Sigmoid colon (tissue), 4 donors: ENCODE results near the gene TMEM141.

Source experiments
- EP300 ChIP-seq, 4 donors: sonication (generic); formaldehyde crosslinking; IDR thresholded peaks; one replicate each; pipeline ENCODE4 v1.6.1; 2017; ENCODE audit warnings: antibody characterized with exemption in 4 of 4
- POLR2AphosphoS5 ChIP-seq, 4 donors: sonication (generic); formaldehyde crosslinking; IDR thresholded peaks; one replicate each; pipeline ENCODE4 v1.6.1; 2017; ENCODE audit warnings: antibody characterized with exemption in 4 of 4
- TF ChIP-seq, protein P1 (sequence below), 4 experiments: fragments of 450-650 bp in 3 of 4; fragments of 200-600 bp in 1 of 4; IDR thresholded peaks; one replicate each; pipeline ENCODE4 v1.5.1; 2016 to 2019; ENCODE audit warnings: antibody characterized with exemption in 4 of 4, mild to moderate bottlenecking in 3 of 4, moderate library complexity in 2 of 4

DNA sequence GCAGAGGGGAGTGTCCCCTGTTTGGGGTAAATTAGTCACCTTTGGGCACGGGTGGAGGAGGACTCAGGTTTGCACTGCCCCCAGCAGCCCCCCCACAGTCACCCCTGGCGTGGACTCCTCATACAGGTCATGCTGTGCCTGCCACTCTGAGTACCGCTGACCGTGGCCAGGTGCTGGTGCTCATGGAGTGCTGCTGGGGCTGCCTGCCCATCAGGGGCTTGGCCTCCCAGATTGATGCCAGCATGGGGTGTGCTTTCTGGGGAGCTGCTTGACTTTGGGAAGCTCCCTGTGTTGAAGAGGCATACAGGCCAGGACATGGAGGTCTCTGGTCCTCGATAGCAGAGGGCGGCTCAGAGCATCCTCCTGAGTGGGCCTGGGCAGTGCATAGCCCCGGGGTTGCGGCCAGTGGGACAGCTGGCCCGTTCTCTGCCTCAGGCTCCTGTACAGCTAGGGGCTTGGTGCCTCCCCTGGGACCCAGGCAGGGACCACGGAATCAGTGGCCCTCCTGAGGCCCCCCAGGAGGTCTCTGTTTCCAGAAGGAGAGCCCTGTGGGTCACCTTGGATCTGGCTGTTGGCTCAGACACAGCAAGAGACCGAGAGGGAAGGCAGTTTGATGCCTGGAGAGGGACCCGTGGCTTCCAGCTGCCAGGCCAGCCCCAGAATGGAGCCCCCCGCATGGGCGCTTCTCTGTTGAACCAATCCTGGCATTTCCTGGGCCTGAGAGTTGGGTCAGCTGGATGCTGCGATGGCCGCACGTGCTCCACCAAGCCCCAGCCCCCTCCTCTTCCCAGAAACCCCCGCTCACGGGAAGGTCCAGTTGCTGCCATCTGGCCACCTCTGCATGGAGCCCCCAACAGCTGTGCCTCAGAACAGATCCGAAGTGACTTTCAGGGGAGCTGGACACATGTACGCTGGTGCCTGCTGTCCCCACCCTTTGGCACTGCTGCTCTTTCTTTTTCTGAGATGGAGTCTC, 45.1 kb downstream of the TMEM141 start:
- TF ChIP-seq POLR2AphosphoS5 (IDR thresholded peaks at IDR 0.05) (no peak), EP300 (IDR thresholded peaks at IDR 0.05) (no peak)
- TF ChIP-seq, protein P1, sequence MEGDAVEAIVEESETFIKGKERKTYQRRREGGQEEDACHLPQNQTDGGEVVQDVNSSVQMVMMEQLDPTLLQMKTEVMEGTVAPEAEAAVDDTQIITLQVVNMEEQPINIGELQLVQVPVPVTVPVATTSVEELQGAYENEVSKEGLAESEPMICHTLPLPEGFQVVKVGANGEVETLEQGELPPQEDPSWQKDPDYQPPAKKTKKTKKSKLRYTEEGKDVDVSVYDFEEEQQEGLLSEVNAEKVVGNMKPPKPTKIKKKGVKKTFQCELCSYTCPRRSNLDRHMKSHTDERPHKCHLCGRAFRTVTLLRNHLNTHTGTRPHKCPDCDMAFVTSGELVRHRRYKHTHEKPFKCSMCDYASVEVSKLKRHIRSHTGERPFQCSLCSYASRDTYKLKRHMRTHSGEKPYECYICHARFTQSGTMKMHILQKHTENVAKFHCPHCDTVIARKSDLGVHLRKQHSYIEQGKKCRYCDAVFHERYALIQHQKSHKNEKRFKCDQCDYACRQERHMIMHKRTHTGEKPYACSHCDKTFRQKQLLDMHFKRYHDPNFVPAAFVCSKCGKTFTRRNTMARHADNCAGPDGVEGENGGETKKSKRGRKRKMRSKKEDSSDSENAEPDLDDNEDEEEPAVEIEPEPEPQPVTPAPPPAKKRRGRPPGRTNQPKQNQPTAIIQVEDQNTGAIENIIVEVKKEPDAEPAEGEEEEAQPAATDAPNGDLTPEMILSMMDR (IDR thresholded peaks at IDR 0.05), result no peak
